NCI-H82 treated with DMSO at 0.1 percent for 48 hours (cell line): ENCODE data around the gene APMAP.
"Not testable (repeated sequence)": the region's sequence is repeated elsewhere in the genome, so short reads cannot be mapped to it uniquely, and the experiment has no call there.

Experiments used
- DNase-seq: peaks from one replicate; lab custom pipeline; 2025; ENCODE audit not compliant: unreplicated experiment; lab: John Stamatoyannopoulos, UW

Gene APMAP

GRCh38 chr20:24954151-24954550, 38.4 kb downstream of the APMAP start:
- no peak for DNase-seq

DNA sequence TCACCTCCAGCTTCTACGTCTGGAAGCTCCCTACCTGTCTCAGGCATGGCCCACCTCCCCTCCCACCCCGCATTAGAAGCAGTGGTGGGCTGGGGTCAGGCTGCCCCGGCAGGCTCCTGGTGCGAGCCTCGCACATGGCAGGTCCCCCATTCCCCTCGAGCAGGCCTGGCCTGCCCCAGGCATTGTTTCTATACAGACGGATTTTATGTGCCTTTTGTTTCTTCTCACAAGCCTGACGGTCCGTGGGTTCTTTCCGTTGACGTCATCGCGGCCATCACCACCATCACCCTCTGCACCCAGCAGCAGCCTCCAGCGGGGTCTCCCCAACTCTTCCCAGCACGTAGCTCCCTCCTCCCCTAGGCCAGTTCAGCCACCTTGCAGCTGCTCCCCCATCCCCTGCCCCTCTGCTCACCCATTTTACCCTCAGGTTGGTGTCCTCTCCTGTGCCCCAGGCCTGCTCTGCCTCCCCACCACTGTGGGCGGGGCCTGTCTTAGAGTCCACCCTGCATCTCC, 38.9 kb downstream of the APMAP start:
- DNase-seq, result no peak

- no peak for DNase-seq
Measured at GRCh38 chr20:24953209-24953575, 39.4 kb downstream of the APMAP start.

- no peak for DNase-seq
Measured at GRCh38 chr20:24952376-24953208, 40.0 kb downstream of the APMAP start.

DNA sequence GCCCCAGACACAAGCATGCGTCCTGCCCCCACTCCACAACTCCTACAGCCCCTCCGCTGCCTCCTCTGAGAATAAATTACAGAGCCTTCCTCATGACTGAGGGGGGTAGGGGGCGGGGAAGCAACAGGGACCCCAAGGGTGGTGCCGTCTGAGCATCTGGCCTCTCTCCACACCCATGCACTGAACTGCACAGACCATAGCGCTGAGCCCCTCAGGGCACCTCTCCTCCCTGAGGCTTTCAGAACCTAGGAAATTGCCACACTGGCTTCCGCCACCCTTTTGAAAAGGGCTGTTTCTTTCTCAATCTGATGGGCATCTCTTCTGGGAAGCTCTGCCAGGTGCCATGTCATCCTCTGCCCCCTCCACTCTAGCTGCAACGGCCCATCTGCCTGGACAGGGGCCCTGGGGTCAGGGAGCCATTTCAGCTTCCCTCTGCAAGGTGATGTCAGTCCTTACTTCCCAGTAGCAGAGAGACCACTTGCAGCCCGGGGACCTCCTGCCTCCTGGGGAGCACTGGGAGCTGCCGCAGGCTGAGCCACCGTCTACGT, 40.9 kb downstream of the APMAP start:
- DNase-seq, result no peak

DNA sequence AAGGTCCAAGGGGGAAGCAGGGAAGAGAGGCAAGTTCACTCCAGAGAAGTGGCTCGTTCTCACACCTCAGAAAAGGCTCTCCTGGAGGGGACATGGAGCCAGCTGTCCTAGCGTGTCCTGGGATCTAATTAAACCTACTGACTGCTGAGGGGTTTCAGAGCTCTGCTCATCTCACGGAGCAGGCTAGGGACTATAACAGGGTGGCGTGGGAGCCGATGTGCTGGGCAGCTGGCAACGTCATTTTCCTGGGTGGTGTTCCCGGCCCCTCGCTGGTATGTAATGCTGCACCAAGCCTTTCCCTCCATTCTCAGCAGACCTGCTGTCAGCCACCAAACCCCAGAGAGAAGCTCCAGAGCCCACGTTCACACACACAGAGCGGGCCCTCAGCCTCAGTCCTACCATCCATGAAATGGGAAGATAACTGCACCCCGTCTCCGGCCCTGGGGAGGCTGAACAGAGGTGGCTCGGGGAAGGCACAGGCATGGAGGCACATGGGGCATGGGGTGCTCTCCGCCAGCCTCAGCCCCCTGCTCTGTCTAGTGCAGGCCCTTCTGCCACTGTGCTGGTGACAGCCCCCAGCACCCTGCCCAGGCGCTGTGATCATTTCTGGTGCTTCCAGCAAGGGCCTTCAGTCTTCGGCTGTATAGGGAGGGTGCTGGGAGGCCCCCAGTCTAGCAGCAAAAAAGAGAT, 41.6 kb downstream of the APMAP start:
- DNase-seq, result no peak

DNA sequence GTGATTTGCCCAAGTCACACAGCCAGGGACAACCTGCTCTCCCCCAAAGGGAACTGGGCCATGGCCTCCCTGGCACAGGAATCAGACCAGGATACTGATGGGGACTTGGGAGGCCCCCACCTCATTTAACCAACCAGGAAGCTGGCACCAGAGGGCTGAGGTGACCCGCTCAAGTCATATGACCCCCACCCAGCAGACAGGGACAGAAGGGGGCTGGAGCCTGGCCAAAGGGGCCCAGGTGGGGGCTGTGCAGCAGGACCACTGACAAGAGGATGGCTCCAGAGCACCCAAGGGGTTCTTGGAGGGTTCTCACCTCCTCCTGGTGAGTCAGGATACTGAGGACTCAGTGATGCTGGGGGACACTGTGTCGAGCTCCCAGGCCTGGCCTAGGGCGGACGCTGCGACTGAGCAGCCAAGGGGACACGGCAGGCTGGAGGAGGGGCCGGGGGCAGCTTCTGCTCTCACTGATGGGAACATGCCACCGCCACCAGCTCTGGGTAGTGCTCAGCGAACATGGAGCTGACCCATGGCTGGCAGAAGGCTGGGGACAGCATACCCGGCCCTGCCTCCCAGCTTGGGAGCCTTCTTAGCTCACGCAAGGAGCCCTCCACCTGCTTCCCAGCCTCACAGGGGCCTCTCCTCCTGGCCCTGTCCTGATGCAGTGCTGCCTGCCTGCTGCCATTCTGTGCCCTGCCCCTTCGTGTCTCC, 42.3 kb downstream of the APMAP start:
- no peak for DNase-seq

- no peak for DNase-seq
Measured at GRCh38 chr20:24949756-24950127, 42.8 kb downstream of the APMAP start.

GRCh38 chr20:24948939-24949679, 43.4 kb downstream of the APMAP start, which contains the start of gene CST7:
Gene CST7 (plus strand): TSS chr20:24949269. CDS start chr20:24949506, 237 bp downstream.
- no peak for DNase-seq

- not testable (repeated sequence) for DNase-seq
Measured at GRCh38 chr20:24948396-24948938, 44.1 kb downstream of the APMAP start.

- DNase-seq, result not testable (repeated sequence)
Measured at GRCh38 chr20:24946376-24946775, 46.2 kb downstream of the APMAP start.

DNA sequence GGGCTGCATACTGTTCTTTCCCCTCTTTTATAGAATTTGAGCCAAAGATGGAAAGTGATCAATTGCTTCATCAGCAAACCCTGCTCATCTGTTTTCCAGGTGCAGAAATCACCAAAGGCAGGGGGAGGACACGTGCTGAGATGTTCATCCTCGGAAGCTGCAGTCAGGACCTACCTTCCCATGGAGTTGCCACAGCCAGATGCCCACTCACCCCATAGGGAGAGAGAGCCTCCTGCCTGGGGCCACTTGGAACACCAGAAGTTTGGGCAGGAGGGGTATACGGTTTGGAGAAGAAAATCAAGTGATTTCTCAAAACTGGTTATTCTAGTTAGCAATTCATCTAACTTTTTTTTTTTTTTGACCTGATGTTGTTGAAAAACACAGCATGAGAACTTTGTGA, 48.8 kb downstream of the APMAP start:
- no peak for DNase-seq

DNA sequence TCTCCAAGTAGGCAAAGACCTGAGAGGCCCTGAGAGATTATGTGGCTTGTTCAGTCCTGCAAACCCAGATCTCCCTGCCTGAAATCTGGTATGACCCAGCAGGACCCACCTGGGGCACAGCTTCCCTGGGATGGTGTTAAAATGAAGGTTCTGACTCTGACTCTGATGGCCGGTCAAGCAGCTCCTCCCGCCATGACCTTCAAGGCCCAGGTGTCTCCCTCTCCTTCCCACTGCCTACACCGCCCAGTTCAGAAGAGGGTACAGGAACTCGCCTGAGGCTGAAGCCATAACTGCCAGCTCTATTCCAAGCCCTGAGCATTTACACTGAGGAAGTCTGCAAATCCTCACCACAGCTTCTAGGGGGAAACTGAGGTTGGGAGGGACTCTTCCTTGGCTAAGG, 49.4 kb downstream of the APMAP start:
- no peak for DNase-seq

DNA sequence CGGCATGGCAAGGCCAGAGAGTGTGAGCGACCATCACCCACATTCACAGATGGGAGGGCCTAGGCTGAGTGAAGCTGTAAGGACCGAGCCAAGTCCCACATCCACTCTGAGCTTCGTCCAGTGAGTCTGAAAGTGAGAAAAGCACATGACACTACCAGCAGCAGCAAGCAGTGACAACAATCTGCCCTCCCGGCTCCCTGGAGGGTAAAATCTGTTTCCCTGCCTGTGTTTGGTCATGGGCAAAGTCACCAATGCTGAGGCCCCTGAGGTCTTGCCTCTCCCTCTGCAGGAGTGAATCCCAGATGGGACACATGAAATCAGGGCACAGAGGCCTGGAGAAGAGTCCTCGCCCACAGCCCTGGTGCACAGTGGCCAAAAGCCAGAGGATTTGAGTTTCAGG, 49.9 kb downstream of the APMAP start:
- no peak for DNase-seq

DNA sequence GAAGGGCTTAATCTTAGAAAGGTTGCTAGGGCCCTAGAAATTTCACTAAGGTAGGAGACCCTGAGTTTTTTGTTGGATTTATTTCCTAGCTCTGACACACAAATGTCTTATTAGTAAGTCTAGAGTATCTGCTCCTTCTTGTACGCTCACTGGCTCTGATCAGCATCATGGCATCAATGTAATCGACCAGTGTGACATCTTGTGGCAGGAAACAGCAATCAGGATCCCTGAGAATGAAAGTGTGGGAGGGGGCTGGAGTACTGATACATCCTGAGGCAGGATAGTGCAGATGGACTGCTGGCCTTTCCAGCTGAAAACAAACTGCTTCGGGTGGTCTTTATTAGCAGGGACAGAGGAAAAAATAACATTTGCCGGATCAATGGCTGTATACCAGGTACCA, 53.5 kb downstream of the APMAP start:
- DNase-seq, result no peak

DNA sequence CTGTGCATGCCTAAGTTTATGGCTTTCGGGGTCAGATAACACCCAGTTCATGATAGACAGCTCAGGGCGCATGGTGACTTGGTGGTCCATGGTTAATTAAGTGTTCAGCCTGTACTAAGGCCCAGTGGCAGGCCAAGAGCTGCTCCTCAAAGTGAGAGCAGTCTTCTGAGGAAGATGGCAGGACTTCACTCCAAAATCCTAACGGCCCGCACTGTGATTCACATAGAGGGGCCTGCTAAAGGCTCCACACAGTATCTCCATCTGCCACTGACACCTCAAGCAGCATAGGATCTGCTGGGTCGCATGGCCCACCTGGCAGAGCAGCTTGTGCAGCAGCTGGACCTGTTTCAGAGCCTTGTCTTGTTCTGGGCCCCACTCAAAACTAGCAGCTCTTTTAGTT, 54.1 kb downstream of the APMAP start:
- no peak for DNase-seq

DNA sequence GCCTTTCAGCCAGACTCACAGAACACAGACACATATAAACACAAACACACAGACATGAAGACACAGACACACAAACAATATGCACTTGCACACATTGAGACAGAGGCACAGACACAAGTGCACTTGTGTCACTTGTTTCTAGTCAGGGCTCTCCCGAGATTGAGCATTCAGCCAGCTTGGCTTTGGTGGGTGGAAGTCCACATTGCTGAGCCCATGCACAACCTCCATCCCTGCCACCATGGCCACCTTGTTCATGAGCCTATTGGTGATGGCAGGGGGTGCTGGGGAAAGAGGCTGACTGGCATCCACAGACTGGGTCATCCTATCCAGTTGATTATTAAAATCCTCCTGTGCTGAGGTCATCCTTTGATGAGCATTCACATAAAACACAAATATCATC, 55.0 kb downstream of the APMAP start:
- no peak for DNase-seq

- DNase-seq, result no peak
Measured at GRCh38 chr20:24936526-24937407, 55.8 kb downstream of the APMAP start.

DNA sequence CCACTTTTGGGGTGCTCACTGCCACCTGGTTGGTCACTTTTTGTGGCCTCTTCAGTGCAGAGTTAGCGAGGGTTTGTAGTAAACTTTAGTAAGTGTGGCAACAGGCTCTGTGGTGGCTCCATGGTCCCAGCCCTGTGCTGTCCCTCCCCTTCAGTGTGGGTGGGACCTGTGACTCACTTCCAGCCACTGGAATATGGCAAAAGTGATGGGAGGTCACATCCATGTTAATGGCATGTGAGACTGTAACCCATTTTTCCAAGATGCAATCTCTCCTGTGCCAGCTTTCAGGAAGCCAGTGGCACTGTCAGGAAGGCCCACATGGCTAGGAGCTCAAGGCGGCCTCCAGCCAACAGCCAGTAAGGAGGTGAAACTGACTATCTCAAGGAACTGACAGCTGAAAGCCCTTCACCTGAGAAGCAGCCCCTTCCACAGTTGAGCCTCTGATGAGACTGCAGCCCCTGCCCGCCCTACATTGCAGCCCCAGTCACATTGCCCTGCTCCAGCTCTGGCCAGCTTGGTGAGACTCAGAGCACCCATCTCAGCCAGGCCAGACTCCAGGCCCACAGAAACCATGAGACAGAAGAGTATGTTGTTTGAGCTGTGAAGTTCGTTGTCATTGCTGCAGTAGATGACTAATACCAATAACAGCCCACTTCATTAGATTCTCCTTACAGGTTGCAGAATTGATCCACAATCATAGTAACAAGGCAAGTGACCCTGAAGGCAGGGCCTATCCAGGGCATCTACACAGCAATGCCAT, 56.6 kb downstream of the APMAP start:
- DNase-seq, result no peak
